Cardiac septum (tissue), 1 donor: Measurements from ENCODE around the gene ARAP1. TPM values are rescaled to one million over a fixed set of nuclear protein-coding genes. Genes with fewer than 3 reads are reported as not detected.

Experiments
- DNase-seq: peaks from one replicate; pipeline ENCODE4 v3.0.0-alpha.2; 2020; ENCODE audit warnings: low spot score
- intact Hi-C: fragments of 100-400 bp; cut with DNase I; formaldehyde crosslinking; loops from one replicate; pipeline ENCODE4 v1.14.0; 2022
- total RNA-seq: library from RNA; stranded (reverse); fragmentation: NEBNext Ultra II Directional; extraction: Animal tissue kit (Norgen Biotek cat#: 25700); gene quantifications from one replicate; pipeline ENCODE4 v1.2.1, GENCODE V29; 2021
- donor health status: DM: no; HTN: no; CAD: no.

Gene ARAP1
- total RNA-seq, 1 donor from 2014 or later = 46.3 TPM

GRCh38 chr11:72675221-72675620 lies 77.0 kb downstream of the ARAP1 start:
- no peak for DNase-seq
- intact Hi-C loops = no loop called here

DNA sequence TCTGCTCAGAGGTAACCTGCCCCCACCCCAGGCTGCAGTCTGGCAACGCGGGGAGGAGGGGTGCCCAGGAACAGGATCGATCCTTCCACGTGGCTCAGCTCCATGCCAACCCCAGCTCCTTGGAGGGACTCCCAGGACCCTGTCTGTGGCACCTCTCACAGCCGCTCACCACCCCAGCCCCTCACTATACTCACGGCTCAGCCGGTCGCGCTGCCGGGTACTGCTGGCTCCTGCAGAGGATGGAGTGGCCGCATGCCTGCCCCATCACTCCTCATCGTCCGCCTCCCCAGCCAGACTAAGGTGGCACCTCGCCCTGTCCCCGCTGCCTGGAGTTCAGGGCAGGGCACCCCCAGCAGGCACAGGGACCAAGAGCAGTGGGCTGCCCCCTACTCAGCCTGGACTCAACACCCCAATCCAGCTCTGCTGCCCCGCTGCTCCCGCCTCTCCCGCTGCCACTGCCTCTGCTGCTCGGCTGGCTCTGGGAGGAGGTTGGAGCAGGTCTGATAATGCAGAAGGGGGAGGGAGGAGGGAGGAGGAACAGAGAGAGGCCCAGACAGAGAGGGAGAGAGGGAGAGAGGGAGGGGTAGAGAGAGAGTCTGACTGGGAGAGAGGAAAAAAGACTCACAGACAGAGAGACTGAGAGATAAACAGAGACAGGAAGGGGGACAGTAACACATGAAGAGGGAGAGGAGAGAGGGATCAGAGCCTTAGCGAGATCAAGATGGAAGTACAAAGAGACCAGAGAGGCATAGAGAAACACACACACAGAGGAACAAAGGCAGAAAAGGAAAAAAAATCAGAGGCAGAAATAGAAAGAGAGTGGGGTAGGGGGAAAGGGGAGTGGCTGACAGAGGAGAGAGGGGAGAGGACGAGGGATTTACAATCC lies 78.0 kb downstream of the ARAP1 start, which contains the start of gene PDE2A:
Gene PDE2A (minus strand): TSS at position 480 of the 886 bp plus-strand sequence. CDS start 215 bp downstream, at position 265.
- intact Hi-C loops = no loop called here
- DNase-seq = no peak

DNA sequence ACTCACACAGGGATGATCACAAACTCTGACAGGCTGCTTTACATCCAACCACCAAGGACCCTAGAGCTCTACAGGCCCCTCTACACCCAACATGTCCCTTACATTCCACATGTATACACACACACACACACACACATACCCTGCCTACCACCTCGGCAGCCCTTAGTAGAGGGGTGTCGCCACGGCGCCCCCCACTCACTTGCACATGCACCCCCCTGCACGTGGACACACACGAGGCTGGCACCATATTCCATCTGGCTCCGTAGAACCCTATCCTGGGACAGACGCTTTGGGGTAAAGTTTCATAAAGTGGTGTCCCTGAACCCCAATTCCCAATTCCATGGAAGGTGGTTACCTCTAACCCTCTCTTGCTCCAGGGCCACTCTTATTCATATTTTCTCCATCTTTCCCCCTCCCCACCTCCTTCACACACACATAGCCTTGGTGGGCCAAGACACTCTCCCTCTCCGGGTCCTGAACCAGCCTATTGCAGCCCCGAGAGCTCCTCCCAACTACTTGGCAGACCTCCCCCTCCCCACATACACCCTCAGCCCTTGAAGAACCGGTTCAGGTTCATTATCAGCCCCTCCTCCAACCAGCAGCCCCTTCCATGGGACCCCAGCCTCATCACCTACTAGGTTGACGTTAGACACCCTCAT lies 78.8 kb downstream of the ARAP1 start:
- intact Hi-C loops = no loop called here
- DNase-seq = no peak

DNA sequence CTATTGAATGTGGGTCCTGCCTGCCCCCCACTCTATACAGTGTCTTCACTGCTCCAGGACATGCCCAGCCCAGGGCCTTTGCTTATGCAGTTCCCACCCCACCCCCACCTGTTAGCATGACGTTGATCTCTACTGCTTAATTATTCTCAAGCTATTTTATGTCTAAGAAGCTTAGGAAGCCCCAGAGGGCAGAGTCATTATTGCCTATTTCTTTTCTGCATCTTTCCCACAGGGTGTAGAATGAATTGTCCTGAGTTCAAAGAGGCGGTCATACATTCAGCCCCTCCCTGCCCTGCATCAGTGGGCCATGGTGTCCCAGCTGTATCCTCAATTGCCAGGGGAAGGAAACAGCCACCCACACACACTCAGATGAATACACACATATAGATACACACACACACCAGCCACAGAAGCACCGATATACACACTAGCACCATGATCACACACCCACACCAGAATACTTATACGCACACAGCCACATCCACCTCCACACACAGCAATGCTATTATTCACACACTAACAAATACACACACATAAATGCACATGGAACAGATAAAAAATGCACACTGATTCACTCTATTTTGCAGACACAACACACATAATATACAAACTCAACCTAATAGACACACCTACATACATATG lies 79.5 kb downstream of the ARAP1 start:
- intact Hi-C loops = no loop called here
- no peak for DNase-seq

DNA sequence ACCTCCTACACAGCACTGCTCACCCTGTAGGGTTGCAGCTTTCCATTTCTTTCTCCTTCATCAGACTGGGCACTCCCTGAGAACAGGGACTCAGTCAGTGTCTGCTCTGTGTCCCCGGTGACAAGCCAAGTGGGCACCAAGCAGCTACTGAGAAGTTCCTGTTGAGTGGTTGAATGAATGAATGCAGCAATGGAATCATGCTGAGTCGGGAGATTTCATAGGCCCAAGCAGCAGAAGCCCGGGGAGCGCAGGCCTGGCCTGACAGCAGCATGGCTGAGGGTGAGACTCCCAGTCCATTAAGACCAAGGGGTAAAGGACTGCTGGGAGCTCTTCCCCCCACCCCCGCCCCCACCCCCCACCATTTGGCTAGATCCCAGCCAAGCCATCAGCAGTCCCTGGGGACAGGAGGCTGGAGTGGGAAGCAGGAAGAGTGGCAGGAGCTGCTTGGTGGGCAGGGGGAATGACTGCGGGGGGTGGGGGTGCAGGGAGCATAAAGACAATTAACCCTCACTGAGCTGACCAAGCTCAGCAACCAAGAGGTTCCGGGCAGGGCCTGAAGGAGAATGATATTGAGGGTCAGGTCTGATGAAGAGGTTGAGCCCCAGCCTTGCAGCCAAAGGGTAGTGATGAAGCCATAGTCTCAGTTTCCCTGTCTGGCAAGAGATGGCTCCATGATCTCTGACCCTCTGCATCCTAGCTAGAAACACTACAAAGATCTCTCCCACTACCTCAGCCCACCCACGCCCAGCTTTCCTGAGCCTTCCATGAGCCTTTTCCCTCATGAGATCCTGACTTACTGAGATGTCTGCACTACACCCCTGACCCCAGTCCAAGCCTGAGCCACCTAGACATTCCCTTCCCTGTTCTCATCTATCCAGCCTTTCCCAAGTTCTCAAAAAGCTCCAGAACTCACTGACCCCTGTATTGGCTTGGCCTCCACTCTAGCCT lies 80.8 kb downstream of the ARAP1 start:
- DNase-seq = no peak
- intact Hi-C loops = no loop called here

DNA sequence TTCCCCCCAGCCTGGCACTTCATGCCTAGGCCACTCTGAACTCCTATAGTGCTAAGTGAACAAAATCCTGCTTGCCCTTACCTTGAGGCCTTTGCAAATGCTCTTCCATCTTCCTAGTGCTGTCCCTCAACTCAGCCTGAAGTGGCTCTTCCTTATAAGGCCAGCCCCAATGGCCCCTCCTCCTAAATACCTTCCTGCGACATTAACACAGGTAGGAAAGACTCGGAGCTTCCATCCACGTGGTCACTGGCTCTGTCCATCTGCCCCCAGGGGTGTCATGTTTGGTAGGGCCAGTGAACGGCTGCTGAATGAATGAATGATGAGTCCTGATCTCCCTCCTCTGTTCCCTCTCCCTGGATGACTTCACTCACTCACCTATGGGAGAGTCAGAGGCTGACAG lies 82.2 kb downstream of the ARAP1 start:
- intact Hi-C loops = no loop called here
- DNase-seq = no peak

DNA sequence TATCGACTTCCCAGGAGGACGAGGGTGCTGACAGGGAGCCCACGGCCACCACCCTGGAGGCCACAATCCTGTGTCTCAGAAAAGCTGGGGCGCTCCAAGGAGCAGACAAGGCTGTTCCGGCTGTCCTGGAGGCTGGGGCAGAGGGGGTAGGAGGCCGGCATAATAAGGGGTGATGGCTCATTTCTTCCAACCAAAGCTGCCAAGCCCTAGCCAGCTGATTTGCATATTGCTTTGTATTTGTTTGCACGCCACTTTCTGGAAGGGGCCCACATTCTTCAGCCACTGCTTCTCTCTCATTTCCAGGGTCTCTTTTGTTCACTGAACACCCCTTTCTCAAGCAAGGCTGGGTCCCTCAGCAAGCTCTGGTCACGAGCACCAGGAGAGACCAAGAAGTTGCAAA lies 82.7 kb downstream of the ARAP1 start:
- DNase-seq = no peak
- intact Hi-C loops = no loop called here

- intact Hi-C loops = no loop called here
- no peak for DNase-seq
Observed at GRCh38 chr11:72668629-72669347, 83.4 kb downstream of the ARAP1 start.

DNA sequence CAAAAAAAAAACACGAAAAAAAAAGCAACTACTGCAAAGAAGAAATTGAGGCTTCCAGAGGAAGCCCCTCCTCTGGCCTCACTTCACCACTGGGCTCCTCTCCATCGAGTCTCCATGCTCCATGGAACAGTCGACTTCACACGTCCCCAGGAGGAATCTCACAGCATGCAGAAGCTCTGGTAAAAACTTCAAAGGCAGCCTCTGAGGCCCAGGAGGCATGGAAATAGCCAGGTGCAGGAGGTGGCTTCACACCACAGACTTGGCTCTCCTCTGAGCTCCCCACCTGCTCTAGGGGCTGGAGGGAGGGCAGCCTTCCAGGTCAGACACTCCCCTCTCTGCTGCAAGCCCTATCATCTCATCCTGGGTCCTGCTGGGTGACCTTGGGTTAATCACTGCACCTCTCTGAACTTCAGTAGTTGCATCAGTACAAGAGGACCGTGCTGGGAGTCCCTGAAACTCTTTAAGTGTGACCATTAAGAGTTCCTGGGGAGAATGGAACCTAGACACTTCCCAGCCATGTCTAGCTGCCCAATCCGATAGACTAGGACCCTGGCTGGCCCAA lies 86.2 kb downstream of the ARAP1 start:
- DNase-seq = no peak
- intact Hi-C loops = no loop called here

DNA sequence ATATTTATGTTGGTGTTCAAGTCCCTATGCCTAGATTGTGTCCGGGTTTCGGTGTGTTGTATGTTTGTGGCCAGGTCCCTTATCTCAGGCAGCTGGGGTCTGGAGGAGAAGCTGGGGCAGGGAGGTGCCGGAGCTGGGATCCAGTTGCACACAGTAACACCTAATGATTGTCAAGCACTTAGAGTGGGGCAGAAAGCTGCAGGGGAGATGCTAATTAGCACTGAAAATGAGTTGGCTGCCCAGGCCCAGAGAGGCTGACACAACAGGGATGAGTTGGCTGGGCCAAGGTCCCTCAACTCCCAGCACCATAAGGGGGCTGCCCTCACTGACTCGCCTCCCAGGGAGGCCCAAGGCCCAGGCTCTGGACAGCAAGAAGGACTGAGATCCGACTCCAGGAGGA lies 90.2 kb downstream of the ARAP1 start:
- intact Hi-C loops = no loop called here
- no peak for DNase-seq

- intact Hi-C loops = no loop called here
- no peak for DNase-seq
Observed at GRCh38 chr11:72661486-72661885, 90.7 kb downstream of the ARAP1 start.

GRCh38 chr11:72658989-72659640 lies 93.1 kb downstream of the ARAP1 start:
- no peak for DNase-seq
- intact Hi-C loops = no loop called here

GRCh38 chr11:72657411-72658100 lies 94.7 kb downstream of the ARAP1 start:
- DNase-seq = no peak

DNA sequence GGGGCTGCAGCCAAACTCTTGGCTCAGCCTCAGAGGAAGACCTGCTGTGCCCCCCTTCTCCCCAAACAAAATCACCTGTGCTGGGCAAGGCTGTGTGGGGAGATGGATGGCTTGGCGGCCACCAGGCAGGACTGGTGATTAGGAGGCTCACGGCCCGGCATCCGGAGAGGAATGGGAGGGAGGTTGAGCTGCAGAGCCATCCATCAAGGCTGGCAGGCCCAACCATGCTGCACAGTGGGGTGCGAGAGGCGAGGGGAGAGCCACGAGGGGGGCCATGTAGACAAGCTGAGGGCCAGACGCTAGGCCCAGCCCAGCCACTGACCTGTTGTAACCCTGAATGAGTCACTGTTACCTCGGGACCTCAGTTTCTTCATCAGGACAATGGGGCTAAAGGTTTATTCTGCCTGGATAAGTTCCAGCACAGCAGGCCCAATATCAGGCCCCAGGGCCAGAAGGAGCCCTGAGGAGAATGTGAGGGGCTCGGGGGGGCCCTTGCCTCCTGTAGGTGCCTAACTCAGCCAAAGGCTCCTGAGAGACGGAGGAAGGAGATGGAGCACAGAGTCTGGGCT lies 96.2 kb downstream of the ARAP1 start:
- no peak for DNase-seq
- intact Hi-C loops = no loop called here

More at GRCh38 chr11:72657411-72658100, 94.7 kb downstream of the ARAP1 start:
- intact Hi-C loops = no loop called here

DNA sequence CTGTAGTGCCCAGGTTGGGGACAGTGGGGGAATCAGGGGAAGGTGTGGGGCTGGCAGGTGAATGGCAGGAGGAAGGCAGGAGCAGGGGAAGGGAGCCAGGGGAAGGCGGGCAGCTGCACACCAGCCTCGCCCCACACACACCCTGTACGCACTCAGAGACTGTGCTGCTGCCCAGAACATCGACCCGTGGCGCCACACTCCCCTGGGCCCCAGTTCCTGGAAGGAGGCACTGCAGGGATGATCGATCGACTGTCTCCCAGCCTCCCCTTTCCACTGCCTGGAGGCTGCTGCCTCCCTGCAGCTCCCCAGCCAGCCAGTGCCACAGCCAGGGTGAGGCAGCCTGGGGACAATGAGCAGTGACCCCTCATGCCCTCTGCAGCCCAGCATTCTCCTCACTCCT lies 97.2 kb downstream of the ARAP1 start:
- DNase-seq = no peak
- intact Hi-C loops = no loop called here

GRCh38 chr11:72653649-72654048 lies 98.6 kb downstream of the ARAP1 start:
- no peak for DNase-seq
- intact Hi-C loops = no loop called here
